Measurements from ENCODE around the gene AFM. TPM values are rescaled to one million over a fixed set of nuclear protein-coding genes. Genes with fewer than 3 reads are reported as not detected.

AFM gene
- total and polyA plus RNA-seq, 10 of the 15 experiments (the other 5 are each of a cell fraction or from before 2014, with no cell fraction given): not detected

GRCh38 chr4:73501664-73502265 lies 20.2 kb downstream of the AFM start:
- in situ Hi-C loops (cut with MboI) (no loop called here), intact Hi-C loops (cut with micrococcal nuclease; ENCODE audit: unreplicated experiment) (no loop called here)
- H3K9ac ChIP-seq (ENCODE audit: control insufficient read depth, insufficient read depth, low read length): no peak overlapping the region
- ATAC-seq: no peak
- POLR2A ChIA-PET: no interaction called here
- H3K27me3 ChIP-seq (replicated peaks in 1 of 2; ENCODE audit: control insufficient read depth in 2 of 2, insufficient read depth in 2 of 2, low read length in 1 of 2): no peaks in the 10 kb centered on the region
- no peaks in the 10 kb centered on the region for H3K9me3 ChIP-seq (replicated peaks; ENCODE audit: control insufficient read depth, insufficient read depth, low read length)
- H2AFZ ChIP-seq (ENCODE audit: control insufficient read depth, low read depth, low read length): no peak overlapping the region
- H3K27ac ChIP-seq (ENCODE audit: control insufficient read depth, insufficient read depth): no peak overlapping the region
- H3K36me3 ChIP-seq (ENCODE audit: control insufficient read depth in 2 of 2, insufficient read depth in 2 of 2, low read length in 1 of 2): no peaks in the 10 kb centered on the region
- TF ChIP-seq NR2F1 (conservative IDR thresholded peaks at IDR 0.05): no peak
- no peak for TF ChIP-seq EZH2 (IDR thresholded peaks at IDR 0.05; ENCODE audit: borderline replicate concordance, control insufficient read depth, low read depth, low read length)
- no peak for TF ChIP-seq E4F1 (IDR thresholded peaks at IDR 0.05; ENCODE audit: borderline replicate concordance, partially characterized antibody)
- no peak for TF ChIP-seq CREB1 (IDR thresholded peaks at IDR 0.05; ENCODE audit: low read depth)
- TF ChIP-seq MYB (IDR thresholded peaks at IDR 0.05; ENCODE audit: borderline replicate concordance, low read depth, low read length): no peak
- TF ChIP-seq ZNF274 (IDR thresholded peaks at IDR 0.05; ENCODE audit: insufficient read depth, insufficient read length): no peak
- no peak for TF ChIP-seq FOS (IDR thresholded peaks at IDR 0.05; ENCODE audit: borderline replicate concordance, extremely low read depth, insufficient read length)
- TF ChIP-seq CHD1 (IDR thresholded peaks at IDR 0.05; ENCODE audit: low read depth, low read length): no peak
- TF ChIP-seq RAD51 (IDR thresholded peaks at IDR 0.05): no peak
- no peak for TF ChIP-seq CHD2 (IDR thresholded peaks at IDR 0.05; ENCODE audit: borderline replicate concordance, low read depth, low read length)
- TF ChIP-seq HDGF (IDR thresholded peaks at IDR 0.05): no peak
- no peak for TF ChIP-seq TCF12 (IDR thresholded peaks at IDR 0.05; ENCODE audit: low read depth, low read length)
- no peak for TF ChIP-seq CHD4 (IDR thresholded peaks at IDR 0.05)
- TF ChIP-seq MYC (IDR thresholded peaks at IDR 0.05; ENCODE audit: insufficient read depth, insufficient read length, insufficient replicate concordance, low read length, severe bottlenecking): no peak
- TF ChIP-seq BCL3 (IDR thresholded peaks at IDR 0.05; ENCODE audit: borderline replicate concordance, insufficient read depth, low read depth, low read length, poor library complexity, severe bottlenecking): no peak
- TF ChIP-seq MEF2A (IDR thresholded peaks at IDR 0.05; ENCODE audit: insufficient read depth, low read depth, low read length): no peak
- no peak for TF ChIP-seq ZNF24 (IDR thresholded peaks at IDR 0.05)
- no peaks in the 10 kb centered on the region for H4K20me1 ChIP-seq (ENCODE audit: control insufficient read depth, insufficient read depth)
- no peak for FAIRE-seq
- no peak overlapping the region for H3K4me3 ChIP-seq
- no peaks in the 10 kb centered on the region for H3K79me2 ChIP-seq (ENCODE audit: control insufficient read depth, insufficient read depth, low read length)
- H3K4me1 ChIP-seq (ENCODE audit: control insufficient read depth, insufficient read depth, low read length): no peaks in the 10 kb centered on the region
- RAD21 ChIA-PET (ENCODE audit: unreplicated experiment): no interaction called here
- SMC1A ChIA-PET (ENCODE audit: uncharacterized antibody, unreplicated experiment): no interaction called here
- H3K4me2 ChIP-seq (ENCODE audit: control insufficient read depth, insufficient read depth): no peak overlapping the region
- CTCF ChIA-PET: interaction anchor here (0.8 to 2.0 kb wide), 3 partner anchors 55 to 189 kb away, joined by 4 to 5 read pairs (median 4); no protein-coding TSS in a partner anchor
- DNase-seq (ENCODE audit: low read depth, low spot score): no peak
- BruUV-seq (replicated peaks): no TSS peak
- 89% methylated on average over 5 of the region's 5 CpGs for WGBS (ENCODE audit: insufficient coverage, insufficient replicate concordance, low lambda C conversion rate, missing lambda C conversion rate)
